OCI-LY1 (cell line): ENCODE measurements around the gene MAP3K7CL.

Experiments
- H2AFZ ChIP-seq: fragments of 200-600 bp; sonication (generic), shearing (Covaris generic); 2 replicates; pipeline ENCODE4 v1.6.0; 2014; ENCODE audit warnings: antibody characterized with exemption, mild to moderate bottlenecking, low read length
- H3F3A ChIP-seq: fragments of 200-600 bp; sonication (generic), shearing (Covaris generic); 2 replicates; pipeline ENCODE4 v1.6.0; 2014; ENCODE audit warnings: mild to moderate bottlenecking, antibody characterized with exemption, low read length, moderate library complexity; ENCODE audit not compliant: insufficient read depth
- H3K27ac ChIP-seq: fragments of 200-600 bp; sonication (generic); 2 replicates; pipeline ENCODE4 v1.5.1; 2014; ENCODE audit warnings: low read length, mixed run types, mild to moderate bottlenecking, low read depth; ENCODE audit not compliant: poor library complexity, severe bottlenecking
- H3K27me3 ChIP-seq: fragments of 200-600 bp; sonication (generic); 2 replicates; pipeline ENCODE4 v1.6.0; 2014; ENCODE audit warnings: antibody characterized with exemption, mild to moderate bottlenecking, low read length, moderate library complexity; ENCODE audit not compliant: insufficient read depth
- H3K36me3 ChIP-seq: fragments of 200-600 bp; sonication (generic); 2 replicates; pipeline ENCODE4 v1.6.1; 2014; ENCODE audit warnings: mild to moderate bottlenecking, antibody characterized with exemption, low read length, moderate library complexity, mixed read lengths; ENCODE audit not compliant: insufficient read depth
- H3K4me1 ChIP-seq: fragments of 200-600 bp; sonication (generic); 2 replicates; pipeline ENCODE4 v1.5.1; 2014; ENCODE audit warnings: mild to moderate bottlenecking, low read length, moderate library complexity; ENCODE audit not compliant: insufficient read depth, severe bottlenecking
- H3K4me2 ChIP-seq: fragments of 200-600 bp; sonication (generic), shearing (Covaris generic); 2 replicates; pipeline ENCODE4 v1.6.1; 2014; ENCODE audit warnings: low read length
- H3K4me3 ChIP-seq: fragments of 200-600 bp; sonication (generic); 2 replicates; pipeline ENCODE4 v1.5.1; 2014; ENCODE audit warnings: low read length, low read depth, mild to moderate bottlenecking, mixed read lengths; ENCODE audit not compliant: poor library complexity, severe bottlenecking
- H3K79me2 ChIP-seq: fragments of 200-600 bp; shearing (Covaris generic); 2 replicates; pipeline ENCODE4 v1.6.1; 2016; ENCODE audit warnings: mixed run types, low read length, mixed read lengths; ENCODE audit not compliant: insufficient read depth
- H3K9ac ChIP-seq: fragments of 200-600 bp; sonication (generic), shearing (Covaris generic); 2 replicates; pipeline ENCODE4 v1.6.1; 2014; ENCODE audit warnings: mild to moderate bottlenecking, low read length, mixed read lengths
- H3K9me2 ChIP-seq: fragments of 200-600 bp; sonication (generic), shearing (Covaris generic); 2 replicates; pipeline ENCODE4 v1.6.1; 2014; ENCODE audit warnings: low read depth, mild to moderate bottlenecking, low read length, mixed read lengths
- H3K9me3 ChIP-seq: fragments of 200-600 bp; shearing (Covaris generic); 2 replicates; pipeline ENCODE4 v1.6.1; 2014; ENCODE audit warnings: low read length, mixed read lengths
- H4K20me1 ChIP-seq: fragments of 200-600 bp; sonication (generic), shearing (Covaris generic); 2 replicates; pipeline ENCODE4 v1.6.0; 2016; ENCODE audit warnings: mild to moderate bottlenecking, low read length; ENCODE audit not compliant: insufficient read depth
- EZH2 ChIP-seq: fragments of 200-600 bp; sonication (generic), shearing (Covaris generic); IDR thresholded peaks from 2 replicates; pipeline ENCODE4 v1.8.0; 2017; ENCODE audit warnings: borderline replicate concordance, mixed run types, mild to moderate bottlenecking, antibody characterized with exemption, low read length, moderate library complexity, mixed read lengths
- TF ChIP-seq, protein P1 (sequence below): fragments of 200-600 bp; sonication (generic), shearing (Covaris generic); IDR thresholded peaks from 2 replicates; pipeline ENCODE4 v1.5.1; 2017; ENCODE audit warnings: mild to moderate bottlenecking, antibody characterized with exemption, low read length, moderate library complexity, mixed read lengths

Gene MAP3K7CL

DNA sequence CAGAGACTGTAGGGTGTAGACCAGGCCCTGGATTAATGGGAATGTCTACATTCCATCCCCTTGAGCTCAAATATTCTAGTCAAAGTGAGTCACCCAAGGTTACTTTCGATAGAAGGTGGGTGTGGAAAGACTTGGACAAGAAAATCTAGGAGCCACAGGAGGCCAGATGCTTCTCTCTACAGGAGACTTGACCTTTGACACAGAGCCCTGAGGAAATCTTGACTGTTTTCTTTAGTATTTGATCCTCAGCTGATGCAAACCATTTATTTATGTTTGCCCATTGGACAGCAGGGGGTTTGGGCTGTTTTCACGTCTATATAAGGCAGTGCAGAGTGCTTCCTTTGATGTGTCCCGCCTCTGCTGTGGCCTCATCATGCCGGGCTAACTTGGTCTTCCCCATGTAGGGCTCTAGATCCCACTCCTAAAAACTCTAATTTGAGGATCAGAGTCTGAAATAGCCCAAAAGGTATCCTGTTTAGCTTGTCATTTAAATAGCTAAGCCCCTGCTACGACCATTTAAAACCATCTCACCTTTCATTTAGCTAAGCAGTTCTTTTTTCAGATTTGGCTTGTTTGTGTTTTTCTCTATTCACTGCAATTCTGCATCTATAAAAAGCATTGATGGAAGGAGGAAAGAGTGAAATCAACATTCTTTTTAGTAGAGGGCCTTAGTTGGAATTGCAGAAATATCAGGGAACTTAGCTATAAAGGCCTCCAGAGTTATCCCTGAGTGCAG is 15.5 kb upstream of the MAP3K7CL start:
- Histone ChIP-seq H3K27me3 (no peaks in the 10 kb centered on the region), H3K9me3 (no peaks in the 10 kb centered on the region), H3K4me2 (no peak overlapping the region), H3F3A (no peaks in the 10 kb centered on the region), H3K4me3 (no peak overlapping the region), H3K27ac (no peak overlapping the region), H3K79me2 (no peaks in the 10 kb centered on the region), H3K4me1 (peaks cover 9% of the 10 kb centered on the region), H3K9me2 (no peaks in the 10 kb centered on the region), H3K36me3 (no peaks in the 10 kb centered on the region), H2AFZ (no peak overlapping the region), H4K20me1 (no peaks in the 10 kb centered on the region), H3K9ac (no peak overlapping the region)
- TF ChIP-seq, protein P1, sequence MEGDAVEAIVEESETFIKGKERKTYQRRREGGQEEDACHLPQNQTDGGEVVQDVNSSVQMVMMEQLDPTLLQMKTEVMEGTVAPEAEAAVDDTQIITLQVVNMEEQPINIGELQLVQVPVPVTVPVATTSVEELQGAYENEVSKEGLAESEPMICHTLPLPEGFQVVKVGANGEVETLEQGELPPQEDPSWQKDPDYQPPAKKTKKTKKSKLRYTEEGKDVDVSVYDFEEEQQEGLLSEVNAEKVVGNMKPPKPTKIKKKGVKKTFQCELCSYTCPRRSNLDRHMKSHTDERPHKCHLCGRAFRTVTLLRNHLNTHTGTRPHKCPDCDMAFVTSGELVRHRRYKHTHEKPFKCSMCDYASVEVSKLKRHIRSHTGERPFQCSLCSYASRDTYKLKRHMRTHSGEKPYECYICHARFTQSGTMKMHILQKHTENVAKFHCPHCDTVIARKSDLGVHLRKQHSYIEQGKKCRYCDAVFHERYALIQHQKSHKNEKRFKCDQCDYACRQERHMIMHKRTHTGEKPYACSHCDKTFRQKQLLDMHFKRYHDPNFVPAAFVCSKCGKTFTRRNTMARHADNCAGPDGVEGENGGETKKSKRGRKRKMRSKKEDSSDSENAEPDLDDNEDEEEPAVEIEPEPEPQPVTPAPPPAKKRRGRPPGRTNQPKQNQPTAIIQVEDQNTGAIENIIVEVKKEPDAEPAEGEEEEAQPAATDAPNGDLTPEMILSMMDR = no peak
- no peak for TF ChIP-seq EZH2

DNA sequence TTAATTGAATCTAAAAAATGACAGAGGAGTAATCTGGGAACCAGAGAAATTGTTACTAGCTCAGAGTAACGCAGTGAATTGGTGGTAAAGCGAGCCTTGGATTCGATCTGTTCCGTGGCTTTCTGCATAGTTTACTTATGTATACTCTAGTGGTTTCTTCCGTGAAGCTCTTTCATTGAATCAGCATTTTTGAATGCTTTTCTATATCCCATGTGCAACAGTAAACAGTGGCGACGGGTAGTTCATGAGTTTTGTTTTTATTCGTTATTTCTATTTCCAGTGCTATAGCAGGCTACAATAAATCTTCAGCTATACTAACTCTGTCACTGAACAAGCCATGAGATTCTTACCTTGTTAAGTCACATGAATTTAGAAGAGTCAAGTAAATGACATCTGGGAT is 14.5 kb upstream of the MAP3K7CL start:
- H3K4me1 ChIP-seq = peaks cover 9% of the 10 kb centered on the region
- H3K4me3 ChIP-seq = no peak overlapping the region
- H2AFZ ChIP-seq = no peak overlapping the region
- no peak overlapping the region for H3K27ac ChIP-seq
- no peaks in the 10 kb centered on the region for H3F3A ChIP-seq
- no peak overlapping the region for H3K9ac ChIP-seq
- no peak for TF ChIP-seq EZH2
- TF ChIP-seq, protein P1 = no peak
- no peaks in the 10 kb centered on the region for H3K79me2 ChIP-seq
- H4K20me1 ChIP-seq = no peaks in the 10 kb centered on the region
- H3K27me3 ChIP-seq = no peaks in the 10 kb centered on the region
- H3K4me2 ChIP-seq = no peak overlapping the region
- no peaks in the 10 kb centered on the region for H3K9me2 ChIP-seq
- no peaks in the 10 kb centered on the region for H3K9me3 ChIP-seq
- no peaks in the 10 kb centered on the region for H3K36me3 ChIP-seq

DNA sequence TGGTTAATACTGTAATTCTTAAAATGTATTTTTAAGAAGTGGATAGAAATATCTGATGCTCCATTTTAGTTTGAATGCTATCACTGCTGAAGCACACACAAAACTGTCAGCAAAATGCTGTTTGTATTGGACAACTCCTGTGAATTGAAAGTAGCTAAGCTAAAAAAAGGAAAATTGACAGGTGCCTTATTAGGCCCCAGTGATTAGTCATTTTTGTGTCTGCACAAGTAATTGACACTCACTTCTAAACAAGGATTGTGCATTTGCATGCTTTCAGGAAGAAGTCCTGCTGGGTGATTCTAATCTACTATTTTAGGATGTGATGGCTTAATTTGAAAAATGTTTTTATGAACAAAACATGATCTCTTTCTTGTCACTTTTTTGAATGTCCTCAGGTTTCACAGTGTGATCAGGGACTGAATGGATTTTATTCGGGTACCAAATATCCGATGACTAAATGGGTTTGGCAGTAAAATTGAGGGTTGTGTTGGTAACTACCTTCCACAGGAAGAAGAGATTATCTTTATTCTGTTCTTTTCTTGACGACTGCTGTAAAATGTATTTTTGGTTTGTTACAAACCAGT is 13.0 kb upstream of the MAP3K7CL start:
- no peaks in the 10 kb centered on the region for H3K9me2 ChIP-seq
- H3K36me3 ChIP-seq = no peaks in the 10 kb centered on the region
- H3K4me3 ChIP-seq = no peak overlapping the region
- H3K79me2 ChIP-seq = no peaks in the 10 kb centered on the region
- H3K27me3 ChIP-seq = no peaks in the 10 kb centered on the region
- H3K9ac ChIP-seq = peak overlapping the region; percentile 10; the same call in 1 of the 2 replicates
- H3K4me2 ChIP-seq = peak overlapping the region; percentile 37; the same call in 1 of the 2 replicates
- peak overlapping the region; percentile 48 for H3K27ac ChIP-seq
- H3K9me3 ChIP-seq = no peaks in the 10 kb centered on the region
- no peaks in the 10 kb centered on the region for H3F3A ChIP-seq
- H3K4me1 ChIP-seq = peaks cover 25% of the 10 kb centered on the region
- TF ChIP-seq, protein P1 = no peak
- TF ChIP-seq EZH2 = no peak
- no peak overlapping the region for H2AFZ ChIP-seq
- H4K20me1 ChIP-seq = no peaks in the 10 kb centered on the region
